Uterus (tissue), 4 donors: ENCODE data around the gene GNMT. TPM values are rescaled to one million over a fixed set of nuclear protein-coding genes. Genes with fewer than 3 reads are reported as not detected.

Experiments used
- DNase-seq, 2 donors: peaks; one replicate each; pipeline ENCODE4 v3.0.0-alpha.2; 2019 to 2020
- H3K27ac ChIP-seq, 2 donors: fragments of 200-600 bp; sonication (generic); 1 replicate in 1 of 2; 2 replicates in 1 of 2; pipeline ENCODE4 v1.5.1; 2016 to 2018
- H3K27me3 ChIP-seq, 2 donors: fragments of 200-600 bp; sonication (generic); one replicate each; pipeline ENCODE4 v1.5.1; 2018 to 2019; ENCODE audit warnings: control low read depth in 1 of 2
- H3K36me3 ChIP-seq, 2 donors: fragments of 200-600 bp; sonication (generic); one replicate each; pipeline ENCODE4 v1.5.1; 2019; ENCODE audit warnings: control low read depth in 1 of 2
- H3K4me1 ChIP-seq, 2 donors: fragments of 200-600 bp; sonication (generic); one replicate each; pipeline ENCODE4 v1.5.1; 2018 to 2019; ENCODE audit warnings: control low read depth in 1 of 2
- H3K4me3 ChIP-seq, 2 donors: fragments of 200-600 bp; sonication (generic); 1 replicate in 1 of 2; 2 replicates in 1 of 2; pipeline ENCODE4 v1.5.1; 2018 to 2019; ENCODE audit warnings: mild to moderate bottlenecking in 1 of 2
- H3K9me3 ChIP-seq, 2 donors: fragments of 200-600 bp; sonication (generic); one replicate each; pipeline ENCODE4 v1.5.1; 2019; ENCODE audit warnings: control low read depth in 1 of 2
- POLR2A ChIP-seq, 2 donors: fragments of 450-650 bp; IDR thresholded peaks; one replicate each; pipeline ENCODE4 v1.6.1; 2016; ENCODE audit warnings: antibody characterized with exemption in 2 of 2, mild to moderate bottlenecking in 1 of 2, moderate library complexity in 1 of 2
- intact Hi-C: fragments of 100-400 bp; cut with DNase I; formaldehyde crosslinking; loops from one replicate; pipeline ENCODE4 v1.15.1; 2023; ENCODE audit warnings: low total_unique reads
- total RNA-seq, 4 donors: library from RNA; depleted of rRNA in 3 of 4; stranded (reverse); fragments of >200 nt in 3 of 4; gene quantifications; one replicate each; pipeline versions ENCODE4 v1.1.0 to v1.2.4, GENCODE V29; 2014 to 2023
- TF ChIP-seq, protein P1 (sequence below), 4 experiments: fragments of 200-600 bp in 2 of 4; fragments of 450-650 bp in 2 of 4; sonication (generic) in 2 of 4; IDR thresholded peaks; one replicate each; pipeline ENCODE4 v1.5.1; 2016 to 2019; ENCODE audit warnings: antibody characterized with exemption in 4 of 4, mild to moderate bottlenecking in 2 of 4, moderate library complexity in 1 of 4
- donor health status: DM: yes; HTN: yes; CAD: no.

GNMT gene
- total RNA-seq, 4 donors from 2014 or later, result 1.7 TPM; not detected in 3

DNA sequence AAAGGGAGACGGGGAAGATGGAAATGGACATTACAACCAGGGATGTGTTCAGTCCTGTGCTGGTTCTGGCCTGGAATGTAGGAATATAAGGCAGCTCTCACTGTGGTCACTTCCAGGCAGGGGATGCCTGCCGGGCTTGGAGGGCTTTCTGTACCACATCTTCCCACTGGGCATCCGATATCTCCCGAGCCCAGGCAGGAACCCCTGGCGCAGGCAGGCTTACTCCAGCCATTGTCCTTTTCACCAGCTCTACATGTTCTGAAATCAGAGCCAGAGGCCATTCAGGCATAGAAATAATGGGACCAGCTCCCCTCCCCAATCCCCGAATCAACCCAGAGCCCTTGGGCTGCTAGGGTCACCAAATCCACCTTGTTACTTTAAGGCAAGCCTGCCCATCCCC, 51.8 kb downstream of the GNMT start:
- peaks cover 0 to 8% of the 10 kb centered on the region in 2 donors for H3K4me1 ChIP-seq
- intact Hi-C loops, result no loop called here
- no peaks in the 10 kb centered on the region for H3K27me3 ChIP-seq
- H3K27ac ChIP-seq, result no peak overlapping the region
- no peak for DNase-seq
- no peaks in the 10 kb centered on the region for H3K9me3 ChIP-seq
- H3K4me3 ChIP-seq, result no peak overlapping the region
- TF ChIP-seq POLR2A (IDR thresholded peaks at IDR 0.05), result no peak
- TF ChIP-seq, protein P1, sequence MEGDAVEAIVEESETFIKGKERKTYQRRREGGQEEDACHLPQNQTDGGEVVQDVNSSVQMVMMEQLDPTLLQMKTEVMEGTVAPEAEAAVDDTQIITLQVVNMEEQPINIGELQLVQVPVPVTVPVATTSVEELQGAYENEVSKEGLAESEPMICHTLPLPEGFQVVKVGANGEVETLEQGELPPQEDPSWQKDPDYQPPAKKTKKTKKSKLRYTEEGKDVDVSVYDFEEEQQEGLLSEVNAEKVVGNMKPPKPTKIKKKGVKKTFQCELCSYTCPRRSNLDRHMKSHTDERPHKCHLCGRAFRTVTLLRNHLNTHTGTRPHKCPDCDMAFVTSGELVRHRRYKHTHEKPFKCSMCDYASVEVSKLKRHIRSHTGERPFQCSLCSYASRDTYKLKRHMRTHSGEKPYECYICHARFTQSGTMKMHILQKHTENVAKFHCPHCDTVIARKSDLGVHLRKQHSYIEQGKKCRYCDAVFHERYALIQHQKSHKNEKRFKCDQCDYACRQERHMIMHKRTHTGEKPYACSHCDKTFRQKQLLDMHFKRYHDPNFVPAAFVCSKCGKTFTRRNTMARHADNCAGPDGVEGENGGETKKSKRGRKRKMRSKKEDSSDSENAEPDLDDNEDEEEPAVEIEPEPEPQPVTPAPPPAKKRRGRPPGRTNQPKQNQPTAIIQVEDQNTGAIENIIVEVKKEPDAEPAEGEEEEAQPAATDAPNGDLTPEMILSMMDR (IDR thresholded peaks at IDR 0.05), result no peak
- H3K36me3 ChIP-seq, result no peaks in the 10 kb centered on the region

DNA sequence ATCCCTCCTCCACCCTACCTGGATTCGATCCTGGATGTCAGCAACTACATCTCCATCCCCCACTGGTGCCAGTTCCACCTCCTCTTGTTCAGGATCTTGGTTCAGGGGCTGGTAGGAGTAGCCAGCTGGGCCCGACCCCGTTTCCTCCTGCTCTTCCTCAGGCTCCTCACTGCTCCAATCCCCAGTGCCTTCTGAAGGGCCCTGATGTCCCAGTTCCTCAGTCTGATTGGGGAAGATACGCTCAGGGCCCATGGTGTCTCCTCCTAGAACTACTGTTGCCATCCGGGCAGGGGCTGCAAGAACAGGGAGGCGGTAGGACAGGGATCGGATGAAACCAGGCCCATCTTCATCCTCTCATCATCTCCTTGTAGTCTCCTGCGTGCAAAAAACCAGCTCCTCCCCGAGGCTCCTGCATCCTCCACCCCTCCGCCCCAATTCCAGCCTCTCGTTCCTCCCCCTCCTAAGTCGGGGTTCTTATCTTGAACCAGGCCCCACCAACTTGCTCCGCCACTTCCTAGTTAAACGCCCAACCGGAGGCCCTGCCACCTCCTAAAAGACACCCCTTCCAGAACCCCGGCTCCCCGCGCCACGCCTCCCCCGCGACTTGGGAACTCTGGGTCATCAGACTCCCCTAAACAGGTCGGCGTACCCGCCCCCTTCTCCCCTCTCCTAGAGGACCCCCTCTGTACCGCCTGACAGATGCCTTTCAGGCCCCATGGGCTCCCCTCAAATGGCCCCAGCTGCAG, 52.7 kb downstream of the GNMT start:
- H3K36me3 ChIP-seq, result no peaks in the 10 kb centered on the region
- DNase-seq, result no peak
- no peaks in the 10 kb centered on the region for H3K9me3 ChIP-seq
- peak overlapping the region; percentile 75 to 85 for H3K27ac ChIP-seq
- H3K27me3 ChIP-seq, result no peaks in the 10 kb centered on the region
- intact Hi-C loops, result no loop called here
- H3K4me3 ChIP-seq, result peak overlapping the region; percentile 64 to 99
- TF ChIP-seq, protein P1 (IDR thresholded peaks at IDR 0.05), result no peak
- TF ChIP-seq POLR2A (IDR thresholded peaks at IDR 0.05), result no peak
- peaks cover 0 to 8% of the 10 kb centered on the region in 2 donors for H3K4me1 ChIP-seq

Other genes with a start within 250 kb of the GNMT start
- gene PRPH2, start 238.2 kb upstream of the GNMT start, total RNA-seq, result 1 to 10 TPM in 3 of 4 donors, not detected in 1; 2.0 to 7.0 (median 5.8) TPM
- 10 to 100 TPM in 3 of 4 donors, 1 to 10 TPM in 1; 7.9 to 48.7 (median 14.6) TPM for gene TBCC, start 214.7 kb upstream of the GNMT start, total RNA-seq
- gene BICRAL, start 178.7 kb upstream of the GNMT start, total RNA-seq, result 10 to 100 TPM in 3 of 4 donors, 1 to 10 TPM in 1; 7.4 to 35.3 (median 18.2) TPM
- gene RPL7L1, start 81.1 kb upstream of the GNMT start, total RNA-seq, result 100 to 1,000 TPM in 1 of 4 donors, 10 to 100 TPM in 3; 62.9 to 123 (median 82.1) TPM
- 1 to 10 TPM in 1 of 4 donors, not detected in 3; 2.0 TPM for gene PTCRA, start 44.7 kb upstream of the GNMT start, total RNA-seq
- gene CNPY3, start 31.3 kb upstream of the GNMT start, total RNA-seq, result 100 to 1,000 TPM in 1 of 4 donors, 10 to 100 TPM in 3; 23.2 to 130 (median 39.1) TPM
- 10 to 100 TPM; 19.2 to 38.2 (median 23.1) TPM for gene PEX6, start 18.4 kb downstream of the GNMT start, total RNA-seq
- gene PPP2R5D, start 23.8 kb downstream of the GNMT start, total RNA-seq, result 10 to 100 TPM; 28.7 to 43.8 (median 36.4) TPM
- 10 to 100 TPM; 39.1 to 81.7 (median 43.2) TPM for gene MEA1, start 53.2 kb downstream of the GNMT start, total RNA-seq
- 100 to 1,000 TPM in 1 of 4 donors, 10 to 100 TPM in 3; 19.7 to 152 (median 56.8) TPM for gene KLHDC3, start 53.5 kb downstream of the GNMT start, total RNA-seq
- 10 to 100 TPM; 30.5 to 57.2 (median 45.9) TPM for gene RRP36, start 60.9 kb downstream of the GNMT start, total RNA-seq
- 10 to 100 TPM in 2 of 4 donors, 1 to 10 TPM in 2; 6.4 to 65.1 (median 18.9) TPM for gene CUL7, start 93.1 kb downstream of the GNMT start, total RNA-seq
- 10 to 100 TPM; 14.4 to 44.4 (median 16.1) TPM for gene MRPL2, start 98.7 kb downstream of the GNMT start, total RNA-seq
- gene KLC4, start 98.9 kb downstream of the GNMT start, total RNA-seq, result 10 to 100 TPM in 3 of 4 donors, 1 to 10 TPM in 1; 2.8 to 30.6 (median 27.2) TPM
- gene PTK7, start 115.6 kb downstream of the GNMT start, total RNA-seq, result 100 to 1,000 TPM in 3 of 4 donors, 10 to 100 TPM in 1; 53.8 to 247 (median 153) TPM
- gene SRF, start 210.5 kb downstream of the GNMT start, total RNA-seq, result 100 to 1,000 TPM in 1 of 4 donors, 10 to 100 TPM in 3; 18.2 to 109 (median 36.9) TPM
- gene CUL9, start 221.4 kb downstream of the GNMT start, total RNA-seq, result 10 to 100 TPM; 31.0 to 52.6 (median 38.8) TPM